Caco-2 (cell line): ENCODE data around the gene NAPEPLD. TPM values are rescaled to one million over a fixed set of nuclear protein-coding genes. Genes with fewer than 3 reads are reported as not detected.
A peak's percentile ranks its signal among the peaks of the same experiment; 100 is the strongest.

Experiments
- BruUV-seq: library from RNA; stranded (reverse); fragments of 400-500 nt; replicated peaks from 2 replicates; lab custom pipeline; 2021; lab: Mats Ljungman, UMichigan
- CTCF ChIA-PET: fragments of 300-600 bp; sonication (Branson Sonifier 250); formaldehyde crosslinking; loops from one replicate; lab custom pipeline; 2022; ENCODE audit warnings: antibody characterized with exemption; lab: Charles Lee
- POLR2A ChIA-PET: fragments of 300-600 bp; sonication (Branson Sonifier 250); formaldehyde crosslinking; loops from one replicate; lab custom pipeline; 2022; ENCODE audit warnings: antibody characterized with exemption; lab: Charles Lee
- DNase-seq, 2 experiments: peaks; one replicate each; pipeline versions ENCODE4 v3.0.0 to v3.0.0-alpha.2; 2020 to 2022
- H3K27me3 ChIP-seq: replicated peaks from 2 replicates; pipeline ENCODE4 v1.6.0; 2011; ENCODE audit warnings: low read length; ENCODE audit not compliant: control insufficient read depth, insufficient read depth
- H3K36me3 ChIP-seq: 2 replicates; pipeline ENCODE4 v1.5.1; 2011; ENCODE audit warnings: low read length; ENCODE audit not compliant: control insufficient read depth, insufficient read depth
- H3K4me1 ChIP-seq: fragments of 250-450 bp; sonication (Bioruptor Pico); 2 replicates; pipeline ENCODE4 v1.5.1; 2020; ENCODE audit warnings: mild to moderate bottlenecking
- H3K4me3 ChIP-seq: 2 replicates; pipeline ENCODE4 v1.5.1; 2011; ENCODE audit warnings: low read depth, mild to moderate bottlenecking, control low read depth, low read length
- H3K9me3 ChIP-seq: fragments of 250-450 bp; sonication (Bioruptor Pico); 2 replicates; pipeline ENCODE4 v1.5.1; 2020; ENCODE audit warnings: mild to moderate bottlenecking, moderate library complexity
- H3K27ac Mint-ChIP-seq: one replicate; pipeline ENCODE4 v1.8.0; 2022; ENCODE audit warnings: mixed read lengths; ENCODE audit not compliant: unreplicated experiment
- H3K27me3 Mint-ChIP-seq: one replicate; pipeline ENCODE4 v1.8.0; 2022; ENCODE audit warnings: mixed read lengths; ENCODE audit not compliant: insufficient read depth, unreplicated experiment
- H3K36me3 Mint-ChIP-seq: one replicate; pipeline ENCODE4 v1.8.0; 2022; ENCODE audit warnings: mild to moderate bottlenecking, mixed read lengths; ENCODE audit not compliant: insufficient read depth, unreplicated experiment
- H3K4me1 Mint-ChIP-seq: one replicate; pipeline ENCODE4 v1.8.0; 2022; ENCODE audit warnings: low read depth, mixed read lengths; ENCODE audit not compliant: unreplicated experiment
- H3K4me3 Mint-ChIP-seq: one replicate; pipeline ENCODE4 v1.8.0; 2022; ENCODE audit warnings: mild to moderate bottlenecking, moderate library complexity, mixed read lengths; ENCODE audit not compliant: unreplicated experiment
- H3K9me3 Mint-ChIP-seq: one replicate; pipeline ENCODE4 v1.8.0; 2022; ENCODE audit warnings: mixed read lengths; ENCODE audit not compliant: unreplicated experiment
- CTCF ChIP-seq, 2 experiments: fragments of 200-600 bp in 1 of 2; IDR thresholded peaks; 1 replicate in 1 of 2; 2 replicates in 1 of 2; pipeline versions ENCODE4 v1.5.1 to v1.8.0; 2011 to 2022; ENCODE audit warnings: antibody characterized with exemption in 1 of 2, control low read depth in 1 of 2, inconsistent platforms in 1 of 2, low read depth in 1 of 2, low read length in 1 of 2, mild to moderate bottlenecking in 1 of 2, moderate library complexity in 1 of 2; ENCODE audit not compliant: insufficient read depth in 1 of 2, severe bottlenecking in 1 of 2, unreplicated experiment in 1 of 2
- intact Hi-C: fragments of 100-400 bp; cut with micrococcal nuclease; formaldehyde crosslinking; loops from one replicate; pipeline ENCODE4 v1.10.0; 2022; ENCODE audit not compliant: unreplicated experiment
- total RNA-seq: library from RNA; stranded (reverse); gene quantifications from 2 replicates; pipeline ENCODE4 v1.2.3, GENCODE V29; 2022

The NAPEPLD gene
- total RNA-seq, 1 experiment from 2014 or later = 16.9 TPM

- Histone ChIP-seq H3K9me3 (no peaks in the 10 kb centered on the region), H3K36me3 (no peaks in the 10 kb centered on the region), H3K4me3 (no peak overlapping the region), H3K27me3 (no peaks in the 10 kb centered on the region), H3K4me1 (no peaks in the 10 kb centered on the region)
- H3K4me3 Mint-ChIP-seq = no peak overlapping the region
- no peaks in the 10 kb centered on the region for H3K27me3 Mint-ChIP-seq
- peaks cover 1% of the 10 kb centered on the region for H3K36me3 Mint-ChIP-seq
- no peak for TF ChIP-seq CTCF (IDR thresholded peaks at IDR 0.05; ENCODE audit: insufficient read depth in 1 of 2, low read depth in 1 of 2, low read length in 1 of 2, severe bottlenecking in 1 of 2, unreplicated experiment in 1 of 2)
- no peaks in the 10 kb centered on the region for H3K4me1 Mint-ChIP-seq
- H3K27ac Mint-ChIP-seq = no peak overlapping the region
- no TSS peak for BruUV-seq
- CTCF ChIA-PET = no interaction called here
- POLR2A ChIA-PET = no interaction called here
- H3K9me3 Mint-ChIP-seq = no peaks in the 10 kb centered on the region
- intact Hi-C loops = no loop called here
- peak in 1 of 2 experiments; percentile 30 for DNase-seq
Measured at GRCh38 chr7:103106005-103106702, 42.7 kb downstream of the NAPEPLD start.

GRCh38 chr7:103101543-103101942 is 47.4 kb downstream of the NAPEPLD start:
- no peaks in the 10 kb centered on the region for H3K27me3 Mint-ChIP-seq
- no peak for TF ChIP-seq CTCF (IDR thresholded peaks at IDR 0.05; ENCODE audit: insufficient read depth in 1 of 2, low read depth in 1 of 2, low read length in 1 of 2, severe bottlenecking in 1 of 2, unreplicated experiment in 1 of 2)
- H3K9me3 Mint-ChIP-seq = no peaks in the 10 kb centered on the region
- no TSS peak for BruUV-seq
- no peak overlapping the region for H3K27ac Mint-ChIP-seq
- no peak overlapping the region for H3K4me3 Mint-ChIP-seq
- POLR2A ChIA-PET = no interaction called here
- CTCF ChIA-PET = no interaction called here
- H3K36me3 ChIP-seq = no peaks in the 10 kb centered on the region
- DNase-seq = no peak
- H3K9me3 ChIP-seq = no peaks in the 10 kb centered on the region
- H3K4me1 ChIP-seq = no peaks in the 10 kb centered on the region
- intact Hi-C loops = no loop called here
- H3K4me3 ChIP-seq = no peak overlapping the region
- H3K4me1 Mint-ChIP-seq = no peaks in the 10 kb centered on the region
- peaks cover 23% of the 10 kb centered on the region for H3K36me3 Mint-ChIP-seq
- H3K27me3 ChIP-seq = no peaks in the 10 kb centered on the region

GRCh38 chr7:103100348-103100747 is 48.6 kb downstream of the NAPEPLD start:
- Mint-ChIP-seq H3K36me3 (peaks cover 27% of the 10 kb centered on the region), H3K27ac (no peak overlapping the region), H3K4me3 (no peak overlapping the region), H3K4me1 (no peaks in the 10 kb centered on the region), H3K9me3 (no peaks in the 10 kb centered on the region), H3K27me3 (no peaks in the 10 kb centered on the region)
- BruUV-seq = no TSS peak
- ChIA-PET POLR2A (no interaction called here), CTCF (no interaction called here)
- no peak overlapping the region for H3K4me3 ChIP-seq
- no peak for TF ChIP-seq CTCF (IDR thresholded peaks at IDR 0.05; ENCODE audit: insufficient read depth in 1 of 2, low read depth in 1 of 2, low read length in 1 of 2, severe bottlenecking in 1 of 2, unreplicated experiment in 1 of 2)
- H3K4me1 ChIP-seq = no peaks in the 10 kb centered on the region
- DNase-seq = no peak
- intact Hi-C loops = no loop called here
- H3K27me3 ChIP-seq = no peaks in the 10 kb centered on the region
- no peaks in the 10 kb centered on the region for H3K9me3 ChIP-seq
- H3K36me3 ChIP-seq = no peaks in the 10 kb centered on the region
